K562 (cell line): ENCODE results near the gene CERS1. TPM values are rescaled to one million over a fixed set of nuclear protein-coding genes. Genes with fewer than 3 reads are reported as not detected.

Source experiments
- BCLAF1 ChIP-seq, 2 experiments: fragments of 450-650 bp in 1 of 2; IDR thresholded peaks; 2 replicates each; pipeline ENCODE4 v1.6.1; 2011 to 2017; ENCODE audit warnings: low read depth in 2 of 2, antibody characterized with exemption in 1 of 2, borderline replicate concordance in 1 of 2, low read length in 1 of 2, mild to moderate bottlenecking in 1 of 2, mixed read lengths in 1 of 2; ENCODE audit not compliant: control insufficient read depth in 1 of 2
- CBFB ChIP-seq: sonication (generic); formaldehyde crosslinking; IDR thresholded peaks from 2 replicates; pipeline ENCODE4 v1.4.0; 2020; ENCODE audit warnings: mild to moderate bottlenecking, missing genetic modification reagents
- FIP1L1 ChIP-seq: fragments of 200-400 bp; formaldehyde crosslinking; IDR thresholded peaks from 2 replicates; pipeline ENCODE4 v1.6.1; 2018; ENCODE audit warnings: mild to moderate bottlenecking, low read depth, low read length; ENCODE audit not compliant: poor library complexity, severe bottlenecking
- FOS ChIP-seq: IDR thresholded peaks from 3 replicates; pipeline ENCODE4 v1.6.1; 2011; ENCODE audit not compliant: insufficient read length; ENCODE audit errors: extremely low read depth
- FOXJ3 ChIP-seq: sonication (generic); formaldehyde crosslinking; IDR thresholded peaks from 2 replicates; pipeline ENCODE4 v1.4.0; 2020; ENCODE audit warnings: mild to moderate bottlenecking, missing genetic modification reagents
- FOXO4 ChIP-seq: fragments of 450-650 bp; formaldehyde crosslinking; IDR thresholded peaks from 2 replicates; pipeline ENCODE4 v1.4.0; 2020; ENCODE audit warnings: mild to moderate bottlenecking, moderate library complexity
- HMGXB4 ChIP-seq: sonication (generic); formaldehyde crosslinking; IDR thresholded peaks from 2 replicates; pipeline ENCODE4 v1.8.1; 2023; ENCODE audit warnings: mild to moderate bottlenecking, missing genetic modification reagents
- IFI16 ChIP-seq: fragments of 250-450 bp; sonication (Bioruptor Pico); IDR thresholded peaks from 2 replicates; pipeline ENCODE4 v2.1.2; 2022; ENCODE audit warnings: mild to moderate bottlenecking, inconsistent platforms
- NONO ChIP-seq, 2 experiments: fragments of 200-400 bp in 1 of 2; fragments of 450-650 bp in 1 of 2; formaldehyde crosslinking in 1 of 2; IDR thresholded peaks; 2 replicates each; pipeline ENCODE4 v1.6.1; 2017; ENCODE audit warnings: low read depth in 2 of 2, mild to moderate bottlenecking in 2 of 2, moderate library complexity in 2 of 2, low read length in 1 of 2
- RB1 ChIP-seq: fragments of 450-650 bp; IDR thresholded peaks from 2 replicates; pipeline ENCODE4 v1.6.1; 2017; ENCODE audit warnings: low read depth, mild to moderate bottlenecking
- RBM17 ChIP-seq: fragments of 200-400 bp; formaldehyde crosslinking; IDR thresholded peaks from 2 replicates; pipeline ENCODE4 v1.6.1; 2017; ENCODE audit warnings: low read depth, mild to moderate bottlenecking, low read length, borderline replicate concordance
- SAP30 ChIP-seq: fragments of 200-600 bp; sonication (generic); IDR thresholded peaks from 2 replicates; pipeline ENCODE4 v1.6.1; 2012; ENCODE audit warnings: borderline replicate concordance, low read depth, mild to moderate bottlenecking, moderate library complexity, low read length, control low read depth, inconsistent platforms; ENCODE audit not compliant: insufficient read depth, poor library complexity, severe bottlenecking
- SP1 ChIP-seq: sonication (generic); formaldehyde crosslinking; IDR thresholded peaks from 2 replicates; pipeline ENCODE4 v1.8.1; 2022; ENCODE audit warnings: mild to moderate bottlenecking, missing genetic modification reagents
- SRF ChIP-seq, 2 experiments: fragments of 250-450, 450-650 bp in 1 of 2; sonication (Bioruptor Pico) in 1 of 2; sonication (generic) in 1 of 2; formaldehyde crosslinking; IDR thresholded peaks; 2 replicates each; pipeline versions ENCODE4 v1.5.0 to v1.5.1; 2020 to 2022; ENCODE audit warnings: mild to moderate bottlenecking in 1 of 2, missing genetic modification reagents in 1 of 2
- THRA ChIP-seq: fragments of 450-650 bp; IDR thresholded peaks from 2 replicates; pipeline ENCODE4 v1.6.1; 2017; ENCODE audit warnings: mild to moderate bottlenecking, moderate library complexity
- USF2 ChIP-seq: sonication (generic); formaldehyde crosslinking; IDR thresholded peaks from 2 replicates; pipeline ENCODE4 v1.5.0; 2020; ENCODE audit warnings: missing genetic modification reagents
- ZNF408 ChIP-seq: fragments of 250-450 bp; sonication (Bioruptor Pico); IDR thresholded peaks from 2 replicates; pipeline ENCODE4 v1.4.0; 2020; ENCODE audit warnings: low read depth, mild to moderate bottlenecking, moderate library complexity
- ZNF77 ChIP-seq: fragments of 250-450 bp; sonication (Bioruptor Pico); IDR thresholded peaks from 2 replicates; pipeline ENCODE4 v1.5.0; 2020
- polyA plus RNA-seq, 8 experiments: library from polyadenylated mRNA; depleted of rRNA in 4 of 8; stranded (reverse) in 5 of 8; unstranded in 3 of 8; fragments of >200 nt; fragmentation: Nextera tagmentation in 2 of 8; fragmentation: Illumina TruSeq in 1 of 8; extraction: Ambion mirVana in 2 of 8; extraction: Trizol in 1 of 8; gene quantifications; 2 replicates each; pipeline versions ENCODE4 v1.2.1 to v1.2.3, GENCODE V29; 2011 to 2014; ENCODE audit warnings: inconsistent platforms in 1 of 8, missing spikeins in 1 of 8
- total RNA-seq, 7 experiments: library from RNA; depleted of rRNA in 6 of 7; stranded (reverse); fragments of >200 nt in 6 of 7; fragmentation: Illumina TruSeq in 2 of 7; extraction: Trizol in 2 of 7; gene quantifications; 2 replicates each; pipeline versions ENCODE4 v1.2.1 to v1.2.3, GENCODE V29; 2011 to 2021; ENCODE audit warnings: low replicate concordance in 1 of 7

The CERS1 gene
- total and polyA plus RNA-seq, 9 of the 15 experiments (the other 6 are each of a cell fraction or from before 2014, with no cell fraction given): 0.33 to 1.5 (median 0.86) TPM; not detected in 2

- TF ChIP-seq THRA: no peak
- no peak for TF ChIP-seq BCLAF1 (IDR thresholded peaks at IDR 0.05; ENCODE audit: borderline replicate concordance in 1 of 2, control insufficient read depth in 1 of 2, low read depth in 2 of 2, low read length in 1 of 2)
- TF ChIP-seq FIP1L1: no peak
- no peak for TF ChIP-seq SRF (CRISPR knock-in tag; IDR thresholded peaks at IDR 0.05)
- no peak for TF ChIP-seq SP1 (CRISPR knock-in tag)
- TF ChIP-seq HMGXB4: no peak
- no peak for TF ChIP-seq RBM17
- no peak for TF ChIP-seq USF2 (CRISPR knock-in tag)
- TF ChIP-seq FOXJ3 (CRISPR knock-in tag): no peak
- no peak for TF ChIP-seq ZNF77 (CRISPR knock-in tag)
- no peak for TF ChIP-seq IFI16 (CRISPR knock-in tag)
- TF ChIP-seq ZNF408 (CRISPR knock-in tag): no peak
- no peak for TF ChIP-seq FOS
- TF ChIP-seq NONO (IDR thresholded peaks at IDR 0.05; ENCODE audit: low read depth in 2 of 2, low read length in 1 of 2): no peak
- TF ChIP-seq FOXO4 (CRISPR knock-in tag): no peak
- TF ChIP-seq SAP30: peak; percentile 24
- peak; percentile 49 for TF ChIP-seq RB1
- TF ChIP-seq CBFB (CRISPR knock-in tag): no peak
These were observed 727 bp downstream of the CERS1 start (continued) for GRCh38 chr19:18895038-18895823.
